GM18861 (cell line): ENCODE data around the gene GLG1.
"Not testable (repeated sequence)": the region's sequence is repeated elsewhere in the genome, so short reads cannot be mapped to it uniquely, and the experiment has no call there.

Experiments
- ATAC-seq: cut with Tn5 transposase; IDR thresholded peaks from one replicate; pipeline ENCODE4 v1.9.1; 2021; ENCODE audit not compliant: unreplicated experiment

Gene GLG1

GRCh38 chr16:74412775-74413390 is 194.0 kb downstream of the GLG1 start:
- ATAC-seq: not testable (repeated sequence)

- ATAC-seq: not testable (repeated sequence)
These were observed 194.7 kb downstream of the GLG1 start for GRCh38 chr16:74412138-74412774.

GRCh38 chr16:74410981-74411380 is 195.9 kb downstream of the GLG1 start:
- not testable (repeated sequence) for ATAC-seq

- not testable (repeated sequence) for ATAC-seq
These were observed 196.6 kb downstream of the GLG1 start for GRCh38 chr16:74410057-74410957.

- ATAC-seq: not testable (repeated sequence)
These were observed 197.5 kb downstream of the GLG1 start for GRCh38 chr16:74409185-74409981.

- not testable (repeated sequence) for ATAC-seq
These were observed 199.6 kb downstream of the GLG1 start for GRCh38 chr16:74407362-74407705.

GRCh38 chr16:74406600-74407361 is 200.1 kb downstream of the GLG1 start:
- not testable (repeated sequence) for ATAC-seq

GRCh38 chr16:74404148-74404933 is 202.6 kb downstream of the GLG1 start:
- not testable (repeated sequence) for ATAC-seq

GRCh38 chr16:74400238-74400637 is 206.7 kb downstream of the GLG1 start:
- not testable (repeated sequence) for ATAC-seq

GRCh38 chr16:74398212-74398895 is 208.6 kb downstream of the GLG1 start:
- not testable (repeated sequence) for ATAC-seq
